Measurements from ENCODE around the gene LAMA4. TPM values are rescaled to one million over a fixed set of nuclear protein-coding genes. Genes with fewer than 3 reads are reported as not detected.

Gene LAMA4
- total and polyA plus RNA-seq, 8 donors: 9.7 to 324 (median 43.9) TPM

DNA sequence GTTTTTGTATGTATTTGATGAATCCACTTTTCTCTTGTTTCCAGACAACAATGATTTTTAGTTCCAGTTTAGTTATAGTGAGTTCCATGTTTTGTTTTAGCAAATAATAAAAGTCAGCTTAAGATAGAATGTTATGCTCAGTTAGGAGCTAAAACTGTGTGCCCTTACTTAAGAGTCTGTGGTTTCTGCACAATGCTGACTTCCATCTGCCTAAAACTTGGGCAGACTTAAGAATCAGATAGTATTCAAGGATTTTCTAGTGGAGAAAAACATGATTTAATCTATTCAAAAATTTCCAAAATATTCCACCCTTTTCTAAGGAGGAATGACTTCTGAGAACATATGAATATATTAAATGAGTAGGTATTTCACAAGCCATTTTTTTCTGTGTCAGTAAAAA, 32.8 kb downstream of the LAMA4 start:
- Histone ChIP-seq H3K9me3 (no peaks in the 10 kb centered on the region), H3K4me3 (no peak overlapping the region), H3K27me3 (no peaks in the 10 kb centered on the region), H3K36me3 (no peaks in the 10 kb centered on the region), H3K27ac (peak overlapping the region in 4 of 5 donors; percentile 74 to 82 (median 80)), H3K4me1 (peaks cover 4 to 61% (median 33%) of the 10 kb centered on the region in 4 donors)
- no peak for DNase-seq
- TF ChIP-seq, protein P1, sequence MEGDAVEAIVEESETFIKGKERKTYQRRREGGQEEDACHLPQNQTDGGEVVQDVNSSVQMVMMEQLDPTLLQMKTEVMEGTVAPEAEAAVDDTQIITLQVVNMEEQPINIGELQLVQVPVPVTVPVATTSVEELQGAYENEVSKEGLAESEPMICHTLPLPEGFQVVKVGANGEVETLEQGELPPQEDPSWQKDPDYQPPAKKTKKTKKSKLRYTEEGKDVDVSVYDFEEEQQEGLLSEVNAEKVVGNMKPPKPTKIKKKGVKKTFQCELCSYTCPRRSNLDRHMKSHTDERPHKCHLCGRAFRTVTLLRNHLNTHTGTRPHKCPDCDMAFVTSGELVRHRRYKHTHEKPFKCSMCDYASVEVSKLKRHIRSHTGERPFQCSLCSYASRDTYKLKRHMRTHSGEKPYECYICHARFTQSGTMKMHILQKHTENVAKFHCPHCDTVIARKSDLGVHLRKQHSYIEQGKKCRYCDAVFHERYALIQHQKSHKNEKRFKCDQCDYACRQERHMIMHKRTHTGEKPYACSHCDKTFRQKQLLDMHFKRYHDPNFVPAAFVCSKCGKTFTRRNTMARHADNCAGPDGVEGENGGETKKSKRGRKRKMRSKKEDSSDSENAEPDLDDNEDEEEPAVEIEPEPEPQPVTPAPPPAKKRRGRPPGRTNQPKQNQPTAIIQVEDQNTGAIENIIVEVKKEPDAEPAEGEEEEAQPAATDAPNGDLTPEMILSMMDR (IDR thresholded peaks at IDR 0.05): no peak
- TF ChIP-seq POLR2A (IDR thresholded peaks at IDR 0.05): no peak
- no peak for TF ChIP-seq POLR2AphosphoS5 (IDR thresholded peaks at IDR 0.05)
- TF ChIP-seq EP300 (IDR thresholded peaks at IDR 0.05): no peak
- intact Hi-C loops (cut with DNase I; ENCODE audit: low total_unique reads): no loop called here

DNA sequence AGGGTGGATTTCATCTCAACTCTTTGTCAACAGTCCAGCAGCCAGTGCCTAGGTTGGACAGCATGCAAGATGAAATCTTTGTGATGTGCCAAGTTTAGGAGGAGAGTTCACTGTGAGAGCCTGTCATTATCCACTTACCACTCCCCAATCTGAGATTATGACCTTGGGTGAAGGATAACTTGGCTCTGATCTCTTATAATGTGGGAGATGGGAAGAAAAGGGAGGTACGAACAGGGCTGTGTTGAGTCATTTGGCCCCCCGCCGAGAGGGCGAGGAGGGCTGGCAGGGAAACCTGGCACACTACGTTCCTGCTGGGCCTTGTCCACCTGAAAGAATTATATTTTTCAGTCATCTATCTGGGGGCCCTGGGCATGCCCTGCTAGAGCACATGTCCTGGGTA, 35.8 kb downstream of the LAMA4 start:
- Histone ChIP-seq H3K27me3 (no peaks in the 10 kb centered on the region), H3K27ac (peak overlapping the region in 3 of 5 donors; percentile 14 to 82 (median 36)), H3K36me3 (peaks cover 0 to 8% (median 0%) of the 10 kb centered on the region in 4 donors), H3K9me3 (no peaks in the 10 kb centered on the region), H3K4me1 (peaks cover 0 to 63% (median 37%) of the 10 kb centered on the region in 4 donors), H3K4me3 (no peak overlapping the region)
- 62 to 85% (median 78%) methylated on average over 5 of the region's 5 CpGs for WGBS, 5 donors
- intact Hi-C loops (cut with DNase I; ENCODE audit: low total_unique reads): no loop called here
- TF ChIP-seq POLR2A (IDR thresholded peaks at IDR 0.05): no peak
- TF ChIP-seq EP300 (IDR thresholded peaks at IDR 0.05): peak; percentile 37
- TF ChIP-seq, protein P1 (IDR thresholded peaks at IDR 0.05): no peak
- DNase-seq: no peak

DNA sequence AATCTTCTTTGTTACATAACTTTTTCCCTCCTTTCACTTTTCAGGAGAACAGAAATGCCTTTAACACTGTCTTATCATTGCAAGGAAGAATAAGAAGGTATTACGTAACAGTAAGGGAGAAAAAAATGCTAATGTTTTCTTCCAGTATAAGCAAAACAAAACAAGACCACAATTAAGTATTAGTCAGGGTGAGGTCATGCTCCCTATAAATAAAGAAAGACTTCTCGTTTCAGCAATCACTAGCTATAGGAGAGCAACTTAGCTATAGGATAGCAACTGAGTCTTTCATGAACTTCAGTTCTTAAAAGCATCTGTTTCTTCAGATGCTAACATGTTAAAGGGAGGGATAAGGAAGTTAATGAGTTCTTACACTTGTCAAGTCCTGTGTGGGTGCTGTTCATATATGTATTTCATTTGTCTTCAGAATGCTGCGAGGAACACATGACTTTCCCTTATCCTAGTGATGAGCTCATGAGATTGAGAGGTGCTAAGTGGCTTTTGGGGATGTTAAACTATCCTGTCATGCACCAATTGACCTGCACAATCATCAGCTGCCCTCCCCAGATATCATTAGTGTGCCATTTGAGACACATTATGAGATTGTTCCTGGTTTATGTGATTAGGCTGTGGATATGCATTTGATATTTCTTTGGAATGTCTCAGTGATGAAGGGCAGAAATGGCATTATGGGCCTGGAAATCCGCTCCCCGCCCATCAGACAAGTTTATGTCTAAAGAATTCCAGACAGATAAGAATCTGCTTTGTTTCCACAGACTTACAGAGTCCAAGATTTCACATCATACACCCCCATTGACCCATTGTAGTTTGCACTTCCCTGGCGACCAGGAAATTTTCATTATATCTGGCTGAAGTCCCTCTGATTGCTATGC, 37.5 kb downstream of the LAMA4 start:
- WGBS, 5 donors: 49 to 59% (median 56%) methylated on average over 6 of the region's 6 CpGs
- Histone ChIP-seq H3K27ac (peak overlapping the region in 4 of 5 donors; percentile 39 to 82 (median 57)), H3K4me3 (no peak overlapping the region), H3K27me3 (no peaks in the 10 kb centered on the region), H3K9me3 (no peaks in the 10 kb centered on the region), H3K4me1 (peaks cover 0 to 49% (median 29%) of the 10 kb centered on the region in 4 donors), H3K36me3 (peaks cover 0 to 8% (median 3%) of the 10 kb centered on the region in 4 donors)
- DNase-seq: no peak
- intact Hi-C loops (cut with DNase I; ENCODE audit: low total_unique reads): no loop called here
- TF ChIP-seq, protein P1 (IDR thresholded peaks at IDR 0.05): no peak
- no peak for TF ChIP-seq POLR2A (IDR thresholded peaks at IDR 0.05)
- TF ChIP-seq POLR2AphosphoS5 (IDR thresholded peaks at IDR 0.05): no peak
- no peak for TF ChIP-seq EP300 (IDR thresholded peaks at IDR 0.05)

DNA sequence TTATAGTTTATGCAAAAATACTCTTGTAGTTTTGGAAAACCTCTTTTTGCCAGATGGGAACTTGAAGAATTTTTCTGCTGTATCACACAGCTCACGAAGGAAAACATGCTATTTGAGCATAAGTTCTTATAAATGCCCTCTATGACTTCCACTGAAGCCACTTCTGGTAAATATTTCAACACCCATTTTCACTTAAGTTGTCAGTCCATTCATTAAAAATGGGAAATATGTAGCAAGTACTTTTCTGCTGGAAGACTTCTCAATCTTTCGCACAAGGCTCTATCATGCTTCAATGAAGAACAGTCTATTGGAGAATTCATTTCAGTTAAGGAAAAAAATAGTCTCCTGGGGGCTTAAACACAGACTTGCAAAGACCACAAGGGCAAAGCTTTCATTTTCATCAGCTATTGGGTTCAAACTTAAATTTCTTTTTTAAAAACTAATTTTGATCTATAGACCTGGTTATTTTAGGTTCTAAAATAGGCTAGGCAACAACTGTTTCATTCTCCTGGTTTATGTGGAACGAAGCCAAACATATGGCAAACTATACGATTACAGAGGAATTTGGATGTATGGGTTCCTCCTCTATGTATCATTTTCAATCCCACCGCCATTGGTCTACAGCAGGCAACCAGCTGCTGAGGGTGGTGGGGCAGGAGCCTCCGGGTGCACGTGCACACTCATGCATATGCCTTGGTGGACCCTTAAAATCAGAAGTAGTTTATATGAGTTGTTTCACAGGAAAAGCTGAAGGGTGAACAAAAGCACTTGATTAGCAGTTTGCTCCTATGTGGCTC, 38.7 kb downstream of the LAMA4 start:
- peaks cover 0 to 8% (median 4%) of the 10 kb centered on the region in 4 donors for H3K36me3 ChIP-seq
- WGBS, 5 donors: 72 to 82% (median 79%) methylated on average over 7 of the region's 7 CpGs
- intact Hi-C loops (cut with DNase I; ENCODE audit: low total_unique reads): no loop called here
- TF ChIP-seq EP300 (IDR thresholded peaks at IDR 0.05) (no peak), POLR2A (IDR thresholded peaks at IDR 0.05) (no peak), POLR2AphosphoS5 (IDR thresholded peaks at IDR 0.05) (no peak)
- TF ChIP-seq, protein P1 (IDR thresholded peaks at IDR 0.05): no peak
- H3K4me3 ChIP-seq: no peak overlapping the region
- H3K4me1 ChIP-seq: peaks cover 0 to 39% (median 25%) of the 10 kb centered on the region in 4 donors
- no peak for DNase-seq
- no peaks in the 10 kb centered on the region for H3K27me3 ChIP-seq
- peak overlapping the region in 2 of 5 donors; percentile 13 to 25 for H3K27ac ChIP-seq
- no peaks in the 10 kb centered on the region for H3K9me3 ChIP-seq
